OCI-LY1 (cell line): ENCODE results near the gene BCAR3.

Source experiments
- EZH2 ChIP-seq: fragments of 200-600 bp; sonication (generic), shearing (Covaris generic); IDR thresholded peaks from 2 replicates; pipeline ENCODE4 v1.8.0; 2017; ENCODE audit warnings: borderline replicate concordance, mixed run types, mild to moderate bottlenecking, antibody characterized with exemption, low read length, moderate library complexity, mixed read lengths
- TF ChIP-seq, protein P1 (sequence below): fragments of 200-600 bp; sonication (generic), shearing (Covaris generic); IDR thresholded peaks from 2 replicates; pipeline ENCODE4 v1.5.1; 2017; ENCODE audit warnings: mild to moderate bottlenecking, antibody characterized with exemption, low read length, moderate library complexity, mixed read lengths

DNA sequence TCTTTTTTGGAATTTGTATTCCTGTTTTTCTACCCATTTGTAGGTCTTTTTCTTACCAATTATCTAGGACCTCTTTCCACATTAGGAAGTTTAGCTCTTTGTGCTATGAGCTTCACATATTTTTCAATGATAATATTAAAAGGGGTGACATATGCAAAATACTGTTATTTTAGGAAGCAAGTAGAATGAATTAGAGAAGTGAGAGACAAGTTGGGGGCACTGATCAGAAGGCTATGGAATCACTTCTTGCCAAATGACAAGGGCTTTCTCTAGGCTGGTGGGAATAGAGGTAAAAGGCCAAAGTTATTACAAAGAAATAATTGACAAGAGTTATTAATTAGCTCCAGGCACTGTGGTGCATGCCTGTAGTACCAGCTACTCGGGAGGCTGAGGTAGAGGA, 4.3 kb upstream of the BCAR3 start:
- TF ChIP-seq, protein P1, sequence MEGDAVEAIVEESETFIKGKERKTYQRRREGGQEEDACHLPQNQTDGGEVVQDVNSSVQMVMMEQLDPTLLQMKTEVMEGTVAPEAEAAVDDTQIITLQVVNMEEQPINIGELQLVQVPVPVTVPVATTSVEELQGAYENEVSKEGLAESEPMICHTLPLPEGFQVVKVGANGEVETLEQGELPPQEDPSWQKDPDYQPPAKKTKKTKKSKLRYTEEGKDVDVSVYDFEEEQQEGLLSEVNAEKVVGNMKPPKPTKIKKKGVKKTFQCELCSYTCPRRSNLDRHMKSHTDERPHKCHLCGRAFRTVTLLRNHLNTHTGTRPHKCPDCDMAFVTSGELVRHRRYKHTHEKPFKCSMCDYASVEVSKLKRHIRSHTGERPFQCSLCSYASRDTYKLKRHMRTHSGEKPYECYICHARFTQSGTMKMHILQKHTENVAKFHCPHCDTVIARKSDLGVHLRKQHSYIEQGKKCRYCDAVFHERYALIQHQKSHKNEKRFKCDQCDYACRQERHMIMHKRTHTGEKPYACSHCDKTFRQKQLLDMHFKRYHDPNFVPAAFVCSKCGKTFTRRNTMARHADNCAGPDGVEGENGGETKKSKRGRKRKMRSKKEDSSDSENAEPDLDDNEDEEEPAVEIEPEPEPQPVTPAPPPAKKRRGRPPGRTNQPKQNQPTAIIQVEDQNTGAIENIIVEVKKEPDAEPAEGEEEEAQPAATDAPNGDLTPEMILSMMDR, result no peak
- no peak for TF ChIP-seq EZH2
